HepG2 (cell line): Measurements from ENCODE around the gene CD300LD. TPM values are rescaled to one million over a fixed set of nuclear protein-coding genes. Genes with fewer than 3 reads are reported as not detected.
A peak's percentile ranks its signal among the peaks of the same experiment; 100 is the strongest.

Experiments
- ADNP ChIP-seq: sonication (generic); formaldehyde crosslinking; IDR thresholded peaks from 2 replicates; pipeline ENCODE4 v1.4.0; 2020; ENCODE audit warnings: missing genetic modification reagents
- ATRX ChIP-seq: sonication (generic); formaldehyde crosslinking; IDR thresholded peaks from 2 replicates; pipeline ENCODE4 v1.4.0; 2020; ENCODE audit warnings: missing genetic modification reagents, borderline replicate concordance
- CCDC6 ChIP-seq: sonication (generic); formaldehyde crosslinking; IDR thresholded peaks from 2 replicates; pipeline ENCODE4 v1.8.1; 2022; ENCODE audit warnings: mild to moderate bottlenecking, missing genetic modification reagents, moderate library complexity
- CREB1 ChIP-seq, 2 experiments: fragments of 450-650 bp in 1 of 2; IDR thresholded peaks; 2 replicates each; pipeline ENCODE4 v1.6.1; 2016 to 2017; ENCODE audit warnings: control low read depth in 1 of 2, mild to moderate bottlenecking in 1 of 2, missing compliant biosample characterization in 1 of 2, missing genetic modification characterization in 1 of 2
- DMAP1 ChIP-seq: IDR thresholded peaks from 2 replicates; pipeline ENCODE4 v1.6.1; 2016
- FOXK1 ChIP-seq: sonication (generic); formaldehyde crosslinking; IDR thresholded peaks from 2 replicates; pipeline ENCODE4 v1.4.0; 2020; ENCODE audit warnings: low read depth, missing genetic modification reagents, borderline replicate concordance
- GATA4 ChIP-seq: sonication (generic); IDR thresholded peaks from 2 replicates; pipeline ENCODE4 v1.6.1; 2016; ENCODE audit warnings: antibody characterized with exemption, low read depth, borderline replicate concordance
- GLI4 ChIP-seq: sonication (generic); formaldehyde crosslinking; IDR thresholded peaks from 2 replicates; pipeline ENCODE4 v1.5.1; 2020; ENCODE audit warnings: missing genetic modification reagents, mild to moderate bottlenecking, moderate library complexity, borderline replicate concordance
- HNF1B ChIP-seq: sonication (generic); formaldehyde crosslinking; IDR thresholded peaks from 2 replicates; pipeline ENCODE4 v1.5.1; 2020; ENCODE audit warnings: mild to moderate bottlenecking, moderate library complexity, missing genetic modification reagents
- KAT8 ChIP-seq: IDR thresholded peaks from 2 replicates; pipeline ENCODE4 v1.6.1; 2016; ENCODE audit warnings: missing genetic modification reagents, missing compliant biosample characterization
- RAD21 ChIP-seq: fragments of 450-650 bp; formaldehyde crosslinking; IDR thresholded peaks from 2 replicates; pipeline ENCODE4 v1.5.0; 2020; ENCODE audit warnings: mild to moderate bottlenecking
- RFX5 ChIP-seq: IDR thresholded peaks from 2 replicates; pipeline ENCODE4 v1.6.1; 2011; ENCODE audit warnings: low read depth, low read length, improper control_type of control experiment
- SMC3 ChIP-seq: IDR thresholded peaks from 2 replicates; pipeline ENCODE4 v1.6.1; 2011; ENCODE audit warnings: low read length, improper control_type of control experiment
- SPEN ChIP-seq: sonication (generic); formaldehyde crosslinking; IDR thresholded peaks from 2 replicates; pipeline ENCODE4 v1.5.1; 2020; ENCODE audit warnings: low read depth, mild to moderate bottlenecking, missing genetic modification reagents
- STAG1 ChIP-seq: sonication (generic); formaldehyde crosslinking; IDR thresholded peaks from 2 replicates; pipeline ENCODE4 v1.4.0; 2020; ENCODE audit warnings: missing genetic modification reagents
- ZNF30 ChIP-seq: sonication (generic); formaldehyde crosslinking; IDR thresholded peaks from 2 replicates; pipeline ENCODE4 v1.5.0; 2020; ENCODE audit warnings: mild to moderate bottlenecking, missing genetic modification reagents
- ZNF335 ChIP-seq: sonication (generic); formaldehyde crosslinking; IDR thresholded peaks from 2 replicates; pipeline ENCODE4 v1.4.0; 2020; ENCODE audit warnings: missing genetic modification reagents
- ZNF496 ChIP-seq: sonication (generic); formaldehyde crosslinking; IDR thresholded peaks from 2 replicates; pipeline ENCODE4 v1.8.1; 2023; ENCODE audit warnings: mild to moderate bottlenecking, moderate library complexity, missing genetic modification reagents; ENCODE audit not compliant: insufficient replicate concordance
- ZNF564 ChIP-seq: sonication (generic); formaldehyde crosslinking; IDR thresholded peaks from 2 replicates; pipeline ENCODE4 v1.8.1; 2023; ENCODE audit warnings: mild to moderate bottlenecking, missing genetic modification reagents
- ZNF768 ChIP-seq: sonication (generic); formaldehyde crosslinking; IDR thresholded peaks from 2 replicates; pipeline ENCODE4 v1.4.0; 2020; ENCODE audit warnings: missing genetic modification reagents
- polyA plus RNA-seq, 8 experiments: library from polyadenylated mRNA; depleted of rRNA in 3 of 8; stranded (reverse) in 7 of 8; unstranded in 1 of 8; fragments of >200 nt; fragmentation: Illumina TruSeq in 4 of 8; extraction: Trizol in 4 of 8; gene quantifications; 2 replicates each; pipeline versions ENCODE4 v1.2.1 to v1.2.3, GENCODE V29; 2011 to 2016; ENCODE audit warnings: low read depth in 4 of 8, missing spikeins in 1 of 8, mixed read lengths in 1 of 8; ENCODE audit not compliant: insufficient read depth in 1 of 8
- total RNA-seq, 5 experiments: library from RNA; depleted of rRNA; stranded (reverse); fragments of >200 nt; fragmentation: Illumina TruSeq; extraction: Trizol; gene quantifications; 2 replicates each; pipeline ENCODE4 v1.2.3, GENCODE V29; 2016; ENCODE audit warnings: low read depth in 1 of 5
- TF ChIP-seq, protein P1 (sequence below): sonication (generic); formaldehyde crosslinking; IDR thresholded peaks from 2 replicates; pipeline ENCODE4 v1.5.0; 2020; ENCODE audit warnings: missing genetic modification reagents, mild to moderate bottlenecking, borderline replicate concordance
- TF ChIP-seq, protein P2 (sequence below), 2 experiments: sonication (generic) in 1 of 2; formaldehyde crosslinking in 1 of 2; IDR thresholded peaks; 2 replicates each; pipeline versions ENCODE4 v1.5.1 to v1.6.1; 2011 to 2020; ENCODE audit warnings: borderline replicate concordance in 1 of 2, low read depth in 1 of 2, low read length in 1 of 2, mild to moderate bottlenecking in 1 of 2, missing genetic modification reagents in 1 of 2, moderate library complexity in 1 of 2

CD300LD gene
- total and polyA plus RNA-seq, 2 of the 13 experiments (the other 11 are each of a cell fraction or from before 2014, with no cell fraction given) = not detected

DNA sequence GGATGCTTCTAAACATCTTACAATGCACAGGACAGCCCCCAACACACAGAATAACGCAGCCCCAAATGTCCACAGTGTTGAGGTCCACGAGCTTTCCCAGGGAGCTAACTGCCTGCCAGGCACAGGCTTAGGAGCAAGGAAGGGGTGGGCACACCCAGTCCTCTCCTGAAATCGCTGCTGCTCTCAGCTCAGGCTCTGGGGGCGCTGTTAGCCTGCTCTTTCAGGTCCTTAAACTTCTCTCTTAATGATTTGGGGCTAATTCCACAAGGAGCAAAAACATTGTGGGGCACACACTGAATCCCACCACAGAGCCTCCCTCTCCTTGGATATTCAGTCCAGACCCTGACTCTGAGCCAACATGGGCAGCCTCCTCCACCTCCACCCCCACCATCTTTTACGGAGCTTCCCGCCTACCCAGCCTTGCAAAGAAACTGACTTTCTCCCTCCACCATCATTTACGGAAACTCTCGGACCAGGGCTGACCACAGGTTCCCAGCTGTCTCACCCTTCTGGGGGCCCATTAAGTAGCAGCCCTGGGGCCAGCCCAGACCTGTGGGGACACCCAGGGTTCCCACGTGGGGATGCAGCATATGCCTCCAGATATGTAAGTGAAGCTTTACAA lies 25.8 kb downstream of the CD300LD start (continued):
- TF ChIP-seq HNF1B (CRISPR knock-in tag) (no peak), SMC3 (peak; percentile 5; the same call in 1 of the 2 replicates), CCDC6 (no peak), CREB1 (IDR thresholded peaks at IDR 0.05) (no peak), CREB1 (CRISPR knock-in tag; IDR thresholded peaks at IDR 0.05) (no peak), RAD21 (0 out of 2 replicates have a peak, but pooled peaks have one; percentile 15), SPEN (CRISPR knock-in tag) (no peak), ADNP (CRISPR knock-in tag) (no peak), ZNF564 (CRISPR knock-in tag) (no peak), ZNF768 (CRISPR knock-in tag) (no peak), RFX5 (no peak), DMAP1 (CRISPR knock-in tag) (no peak), GLI4 (no peak), ZNF335 (CRISPR knock-in tag) (no peak), FOXK1 (CRISPR knock-in tag) (no peak), KAT8 (no peak), ATRX (CRISPR knock-in tag) (no peak), ZNF496 (no peak), GATA4 (no peak), STAG1 (CRISPR knock-in tag) (peak; percentile 70), ZNF30 (CRISPR knock-in tag) (no peak)
- TF ChIP-seq, protein P1, sequence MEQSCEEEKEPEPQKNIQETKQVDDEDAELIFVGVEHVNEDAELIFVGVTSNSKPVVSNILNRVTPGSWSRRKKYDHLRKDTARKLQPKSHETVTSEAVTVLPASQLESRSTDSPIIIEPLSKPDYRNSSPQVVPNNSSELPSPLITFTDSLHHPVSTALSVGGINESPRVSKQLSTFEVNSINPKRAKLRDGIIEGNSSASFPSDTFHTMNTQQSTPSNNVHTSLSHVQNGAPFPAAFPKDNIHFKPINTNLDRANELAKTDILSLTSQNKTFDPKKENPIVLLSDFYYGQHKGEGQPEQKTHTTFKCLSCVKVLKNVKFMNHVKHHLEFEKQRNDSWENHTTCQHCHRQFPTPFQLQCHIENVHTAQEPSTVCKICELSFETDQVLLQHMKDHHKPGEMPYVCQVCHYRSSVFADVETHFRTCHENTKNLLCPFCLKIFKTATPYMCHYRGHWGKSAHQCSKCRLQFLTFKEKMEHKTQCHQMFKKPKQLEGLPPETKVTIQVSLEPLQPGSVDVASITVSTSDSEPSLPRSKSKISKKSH (CRISPR knock-in tag) = no peak
- TF ChIP-seq, protein P2, sequence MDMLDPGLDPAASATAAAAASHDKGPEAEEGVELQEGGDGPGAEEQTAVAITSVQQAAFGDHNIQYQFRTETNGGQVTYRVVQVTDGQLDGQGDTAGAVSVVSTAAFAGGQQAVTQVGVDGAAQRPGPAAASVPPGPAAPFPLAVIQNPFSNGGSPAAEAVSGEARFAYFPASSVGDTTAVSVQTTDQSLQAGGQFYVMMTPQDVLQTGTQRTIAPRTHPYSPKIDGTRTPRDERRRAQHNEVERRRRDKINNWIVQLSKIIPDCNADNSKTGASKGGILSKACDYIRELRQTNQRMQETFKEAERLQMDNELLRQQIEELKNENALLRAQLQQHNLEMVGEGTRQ (IDR thresholded peaks at IDR 0.05; ENCODE audit: low read depth, low read length) = no peak
- TF ChIP-seq, protein P2 (CRISPR knock-in tag; IDR thresholded peaks at IDR 0.05; ENCODE audit: borderline replicate concordance) = no peak
- TF ChIP-seq, all 625 proteins: peak for 5
